ENCODE data around the gene NFU1.
A peak's percentile ranks its signal among the peaks of the same experiment; 100 is the strongest.

The NFU1 gene
- total RNA-seq = 11.2 to 32.7 (median 21.5) reads per million in 17 experiments

- peak; percentile 96 to 98 (median 97) for DNase-seq
Observed at GRCh38 chr2:69436938-69437750, at the start of gene NFU1. TSS of gene NFU1 (minus strand) at chr2:69437435. CDS start at chr2:69437422, 13 bp downstream.

DNA sequence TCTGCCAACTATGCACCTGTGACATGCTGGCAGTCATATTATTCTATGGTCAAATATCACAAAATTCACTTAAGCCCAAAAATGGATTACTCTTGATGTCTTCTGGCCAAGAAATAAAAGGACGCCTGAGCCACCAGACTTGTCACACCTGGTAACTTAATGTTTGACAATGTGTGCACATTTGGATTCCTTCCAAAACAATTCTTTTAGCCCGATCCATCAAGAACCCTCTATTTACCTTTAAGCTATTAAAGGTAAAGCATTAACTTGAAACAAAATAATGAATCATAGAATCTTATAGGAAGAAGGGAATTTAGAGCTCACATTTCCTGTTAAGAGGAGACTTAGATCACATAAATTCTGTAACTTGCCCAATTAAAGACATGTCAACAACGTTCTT lies 46.5 kb upstream of the NFU1 start:
- DNase-seq = no peak

GRCh38 chr2:69483024-69483423 lies 45.8 kb upstream of the NFU1 start:
- no peak for DNase-seq

- no peak for DNase-seq
Observed at GRCh38 chr2:69482471-69482870, 45.2 kb upstream of the NFU1 start.

DNA sequence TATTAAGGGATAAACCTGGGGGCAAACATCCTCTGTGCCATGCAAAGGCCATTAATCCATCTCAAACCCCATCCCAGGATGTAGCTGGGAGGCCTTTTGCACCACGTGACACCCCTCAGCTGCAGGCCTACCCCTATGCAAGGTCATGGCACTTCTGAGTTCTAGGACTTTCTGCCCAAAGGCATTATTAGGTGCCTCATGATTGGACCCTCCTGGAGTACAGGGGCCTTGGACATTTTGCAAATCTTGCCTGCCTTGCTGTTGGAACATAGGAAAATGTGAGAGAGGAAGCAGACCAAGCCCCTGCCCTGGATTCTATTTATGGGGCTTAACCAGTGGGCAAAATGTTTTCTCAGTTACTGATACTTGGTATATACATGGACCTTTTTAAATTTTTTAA lies 44.2 kb upstream of the NFU1 start:
- DNase-seq = no peak

DNA sequence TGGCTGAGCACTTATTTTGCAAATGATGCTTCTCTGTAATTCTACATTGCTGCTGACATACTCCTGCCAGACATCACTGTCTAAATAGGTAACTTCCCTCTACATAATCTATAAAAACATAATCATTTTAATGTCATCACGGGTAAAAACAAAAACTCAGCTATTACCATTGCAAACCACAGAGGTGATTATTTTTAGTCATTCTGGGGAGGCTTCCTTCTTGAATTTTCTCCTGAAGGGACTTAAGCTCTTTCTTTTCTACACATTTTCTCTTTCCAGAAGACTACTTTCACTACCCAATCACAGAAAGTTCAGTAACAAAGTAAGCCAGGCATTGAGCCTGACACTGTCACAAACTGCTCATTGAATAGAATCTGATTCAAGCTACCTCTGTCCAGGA lies 40.4 kb upstream of the NFU1 start:
- no peak for DNase-seq

DNA sequence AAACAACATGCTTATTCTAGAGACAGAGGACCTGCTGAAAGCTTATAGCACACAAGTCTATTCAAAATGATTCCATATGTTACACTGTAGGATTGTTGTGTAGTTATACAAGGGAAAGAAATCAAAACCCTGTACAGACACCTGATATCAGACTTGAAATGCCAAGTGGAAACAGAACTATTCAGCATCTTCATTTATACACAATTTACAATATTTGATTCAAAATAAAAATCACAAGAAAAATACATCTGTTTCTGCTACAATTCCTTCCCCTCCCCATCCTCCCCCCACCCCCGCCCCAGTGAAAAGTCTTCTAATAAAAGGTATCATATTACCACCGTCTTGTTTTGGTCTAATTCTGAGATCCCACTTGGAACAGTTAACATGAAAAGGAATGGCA lies 37.5 kb upstream of the NFU1 start:
- no peak for DNase-seq

DNA sequence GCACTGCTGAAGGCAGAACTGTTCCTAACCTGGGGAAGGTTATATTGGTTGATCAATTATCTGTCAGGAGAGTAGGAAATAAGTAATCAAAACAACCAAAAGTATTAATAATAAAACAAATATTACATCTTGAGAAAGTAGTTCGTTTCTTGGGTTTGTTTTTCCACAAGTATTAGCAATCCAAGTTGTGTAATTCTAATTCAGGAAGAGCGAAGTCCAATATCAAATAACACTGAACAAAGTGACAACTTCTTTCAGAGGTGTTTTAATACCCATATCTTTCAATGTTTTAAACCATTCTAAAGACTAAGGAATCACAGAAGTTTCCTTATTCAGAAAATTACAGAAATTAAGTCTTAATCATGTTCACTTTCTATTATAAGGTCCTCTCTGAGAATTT lies 34.6 kb upstream of the NFU1 start:
- no peak for DNase-seq

DNA sequence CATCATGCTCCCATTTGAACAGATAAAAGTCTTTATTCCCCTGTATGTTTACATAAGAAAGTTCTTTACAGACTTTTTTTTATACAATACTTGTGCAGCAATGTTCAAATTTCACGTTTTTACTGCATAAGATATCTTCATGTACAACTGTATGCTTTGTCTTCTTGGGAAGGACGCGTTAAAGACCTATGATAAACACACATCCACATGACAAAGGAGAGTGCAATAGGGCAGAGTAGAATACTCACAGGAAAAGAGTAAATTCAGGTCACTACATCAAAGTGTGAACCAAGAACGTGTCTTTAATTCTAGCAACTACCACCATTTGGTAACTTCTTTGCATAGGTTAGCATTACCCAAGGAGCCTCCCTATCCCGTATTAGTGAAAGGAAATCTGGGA lies 33.7 kb upstream of the NFU1 start:
- no peak for DNase-seq

DNA sequence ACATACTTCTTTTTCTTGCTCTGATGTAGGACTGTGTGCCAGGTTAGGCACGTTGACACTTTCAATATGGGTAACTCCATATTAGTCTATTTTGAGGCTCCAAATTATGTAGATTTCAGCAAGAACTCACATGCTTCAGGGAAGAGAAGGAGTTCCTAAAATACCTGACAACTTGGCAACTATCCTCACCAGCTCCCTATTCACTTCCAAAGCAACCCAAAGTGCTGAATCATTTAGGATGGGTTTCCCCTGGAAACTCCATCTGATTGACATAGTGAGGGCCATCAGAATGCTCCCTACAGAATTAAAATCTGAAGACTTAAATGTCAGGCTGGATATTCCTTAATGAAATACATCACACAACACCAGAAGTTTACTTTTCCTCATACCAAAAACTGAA lies 32.5 kb upstream of the NFU1 start:
- DNase-seq = no peak

DNA sequence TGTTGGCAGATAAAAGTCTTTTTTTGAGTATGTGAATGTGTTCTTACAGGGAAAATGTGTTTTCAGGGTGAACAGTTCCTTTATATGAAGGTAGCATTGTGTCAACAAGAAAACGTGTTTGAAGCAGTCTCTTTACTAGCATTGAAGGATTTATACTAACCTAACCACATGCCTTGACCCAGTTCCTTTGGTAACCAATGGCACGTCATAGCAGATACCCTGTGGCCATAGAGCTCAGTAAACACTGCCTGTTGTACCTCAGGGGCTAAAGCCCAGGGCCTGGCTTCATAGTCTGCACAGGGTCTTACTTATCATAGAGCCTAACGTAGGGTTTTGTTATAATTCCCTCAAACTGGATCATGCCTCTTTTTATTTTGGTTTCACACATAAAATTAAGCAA lies 32.1 kb upstream of the NFU1 start:
- no peak for DNase-seq

DNA sequence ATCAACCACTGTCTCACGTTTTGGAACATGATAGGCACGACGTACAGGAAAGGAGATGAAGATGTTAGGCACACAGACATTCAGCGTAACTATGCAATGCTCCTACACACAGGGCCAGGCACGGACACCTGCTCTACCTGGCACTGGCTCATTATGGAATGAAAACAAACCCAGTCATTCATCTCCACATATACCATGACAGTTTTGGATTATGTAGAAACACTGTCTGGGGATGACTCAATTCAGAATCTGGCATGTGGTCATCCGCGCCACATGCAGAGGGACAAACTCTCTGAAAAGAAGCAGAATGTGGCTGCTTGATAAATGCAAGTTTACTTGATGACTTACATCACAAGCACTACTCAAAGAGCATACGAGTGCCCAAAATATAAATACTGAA lies 29.5 kb upstream of the NFU1 start:
- DNase-seq = no peak

GRCh38 chr2:69465513-69466456 lies 28.6 kb upstream of the NFU1 start:
- no peak for DNase-seq

DNA sequence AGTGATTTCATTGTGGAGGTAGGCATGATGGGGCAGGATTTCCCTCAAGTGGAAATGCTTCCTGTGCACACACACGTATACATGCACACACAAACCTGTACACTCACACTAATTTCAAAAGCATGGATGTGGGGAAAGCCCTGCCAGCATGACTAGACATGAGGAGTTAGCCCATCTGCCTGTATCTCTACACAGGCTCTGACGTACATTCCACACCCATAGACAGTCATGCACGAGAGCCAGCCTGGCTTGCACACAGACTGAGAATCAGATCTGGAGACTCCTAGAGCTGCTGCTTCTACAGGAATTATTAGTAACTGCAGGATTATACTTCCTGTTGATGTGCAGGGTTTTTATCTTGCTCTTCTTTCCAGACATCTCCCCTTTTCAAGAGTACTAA lies 27.3 kb upstream of the NFU1 start:
- DNase-seq = no peak

DNA sequence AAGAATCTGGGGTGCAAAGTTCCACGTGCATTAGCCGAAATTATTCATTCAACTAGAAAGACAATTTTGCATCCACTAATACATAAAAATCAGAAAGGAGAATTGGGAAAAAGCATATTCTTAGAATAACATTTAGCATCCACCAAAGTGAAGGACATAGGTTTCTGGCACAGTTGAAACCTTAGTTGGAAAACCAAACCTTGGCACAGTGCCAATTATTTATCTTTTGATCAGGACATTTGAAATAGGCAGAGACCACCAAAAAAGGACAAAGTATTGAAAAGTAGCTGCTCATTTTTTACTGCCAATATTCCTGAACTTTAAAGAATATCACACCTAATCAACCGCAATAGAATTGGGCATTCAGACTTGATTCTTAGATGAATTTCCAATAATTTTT lies 25.5 kb upstream of the NFU1 start:
- no peak for DNase-seq

DNA sequence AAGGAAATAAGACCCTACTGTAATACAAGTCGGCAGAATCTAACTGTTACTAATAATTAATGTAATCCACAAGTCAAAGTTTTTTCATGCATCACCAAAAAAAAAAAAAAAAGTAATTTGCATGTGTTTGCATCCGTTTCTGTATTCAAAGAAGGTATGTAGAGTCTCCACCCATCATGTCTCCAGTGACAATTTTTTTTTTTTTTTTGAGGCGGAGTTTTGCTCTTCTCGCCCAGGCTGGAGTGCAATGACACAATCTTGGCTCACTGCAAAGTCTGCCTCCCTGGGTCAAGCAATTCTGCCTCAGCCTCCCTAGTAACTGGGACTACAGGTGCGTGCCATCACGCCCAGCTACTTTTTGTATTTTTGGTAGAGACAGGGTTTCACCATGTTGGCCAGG lies 24.2 kb upstream of the NFU1 start:
- no peak for DNase-seq

GRCh38 chr2:69459936-69460335 lies 22.7 kb upstream of the NFU1 start:
- no peak for DNase-seq

- peak in 1 of 4 experiments; percentile 22 for DNase-seq
Observed at GRCh38 chr2:69456950-69457445, 19.8 kb upstream of the NFU1 start.

DNA sequence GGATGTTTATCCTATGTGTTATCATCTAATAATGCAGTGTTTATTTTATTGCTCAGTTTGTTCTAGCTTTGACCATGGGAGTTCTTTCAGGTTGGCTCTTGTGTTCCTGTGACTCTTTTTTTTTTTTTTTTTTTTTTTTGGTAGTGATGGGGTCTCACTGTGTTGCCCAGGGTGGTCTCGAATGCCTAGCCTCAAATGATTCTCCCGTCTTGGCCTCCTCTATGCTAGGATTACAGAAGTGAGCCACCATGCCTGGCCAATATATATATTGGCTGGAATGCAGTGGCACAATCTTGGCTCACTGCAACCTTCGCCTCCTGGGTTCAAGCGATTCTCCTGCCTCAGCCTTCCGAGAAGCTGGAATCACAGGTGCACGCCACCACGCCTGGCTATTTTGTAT lies 18.9 kb upstream of the NFU1 start:
- no peak for DNase-seq

- DNase-seq = no peak
Observed at GRCh38 chr2:69454976-69455375, 17.7 kb upstream of the NFU1 start.

DNA sequence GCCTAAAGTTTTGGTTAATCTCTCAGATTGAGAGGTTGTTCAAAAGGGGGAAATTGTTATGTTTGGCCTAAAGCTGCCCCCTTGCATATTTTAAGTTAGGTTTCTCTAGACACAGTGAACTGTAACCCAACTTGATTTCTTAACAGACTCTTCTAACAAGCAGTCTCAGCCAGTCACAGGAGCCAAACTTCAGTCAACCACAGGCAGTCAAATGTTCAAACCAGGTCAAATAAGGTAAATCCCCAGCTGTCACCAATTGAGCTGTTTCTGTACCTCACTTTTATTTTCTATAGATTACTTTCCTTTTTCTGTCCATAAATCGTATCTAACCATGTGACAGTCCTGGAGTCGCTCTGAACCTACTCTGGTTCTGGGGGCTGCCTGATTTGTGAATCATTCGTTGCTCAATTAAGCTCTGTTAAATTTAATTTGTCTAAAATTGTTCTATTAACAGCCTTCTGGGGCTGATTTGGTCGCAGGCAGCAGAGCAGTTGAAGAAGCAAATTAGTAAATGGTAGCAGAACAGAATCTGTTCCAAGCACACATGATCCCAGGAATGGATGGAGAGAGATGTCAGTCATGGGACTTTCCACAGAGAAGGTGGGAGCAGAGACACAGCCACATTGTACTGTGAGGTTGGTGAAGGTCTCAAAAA lies 16.4 kb upstream of the NFU1 start:
- DNase-seq = no peak

- no peak for DNase-seq
Observed at GRCh38 chr2:69452687-69453086, 15.5 kb upstream of the NFU1 start.

Data from suppressor macrophage (primary cell).